CD4-positive, alpha-beta T cell (primary cell): ENCODE data around the gene ZNF799. TPM values are rescaled to one million over a fixed set of nuclear protein-coding genes. Genes with fewer than 3 reads are reported as not detected.

Source experiments
- ATAC-seq: fragments of 200-7000 bp; cut with Tn5 transposase; one replicate; pipeline ENCODE4 v1.10.0; 2022; ENCODE audit warnings: mild to moderate bottlenecking; ENCODE audit not compliant: poor library complexity
- CTCF ChIA-PET: fragments of 350-600 bp; sonication (Branson Sonifier 250); formaldehyde crosslinking; loops from one replicate; lab custom pipeline; 2021; ENCODE audit warnings: antibody characterized with exemption, inconsistent platforms; lab: Charles Lee
- POLR2A ChIA-PET: fragments of 350-600 bp; sonication (Branson Sonifier 250); formaldehyde crosslinking; loops from one replicate; lab custom pipeline; 2021; ENCODE audit warnings: antibody characterized with exemption, inconsistent platforms; lab: Charles Lee
- DNase-seq, 14 experiments: peaks; one replicate each; pipeline ENCODE4 v3.0.0-alpha.2; 2013 to 2020; ENCODE audit warnings: mixed read lengths in 2 of 14
- H3K27ac ChIP-seq, 2 donors: one replicate each; pipeline versions ENCODE4 v1.5.1 to v1.7.0; 2013; ENCODE audit warnings: low read length in 2 of 2, low read depth in 1 of 2, mild to moderate bottlenecking in 1 of 2
- H3K27me3 ChIP-seq, 2 experiments: 1 replicate in 1 of 2; 2 replicates in 1 of 2; pipeline versions ENCODE4 v1.6.1 to v1.7.0; 2013; ENCODE audit warnings: low read length in 2 of 2, control low read depth in 1 of 2, mild to moderate bottlenecking in 1 of 2, moderate library complexity in 1 of 2; ENCODE audit not compliant: insufficient read depth in 2 of 2, control insufficient read depth in 1 of 2
- H3K36me3 ChIP-seq: one replicate; pipeline ENCODE4 v1.6.1; 2013; ENCODE audit warnings: low read length, control low read depth; ENCODE audit not compliant: insufficient read depth
- H3K4me1 ChIP-seq: one replicate; pipeline ENCODE4 v1.6.1; 2013; ENCODE audit warnings: low read length, control low read depth; ENCODE audit not compliant: insufficient read depth
- H3K4me3 ChIP-seq: one replicate; pipeline ENCODE4 v1.5.1; 2013; ENCODE audit warnings: mild to moderate bottlenecking, low read length, moderate library complexity
- H3K9me3 ChIP-seq, 2 experiments: 1 replicate in 1 of 2; 2 replicates in 1 of 2; pipeline versions ENCODE4 v1.6.1 to v1.7.0; 2013; ENCODE audit warnings: low read length in 2 of 2, mild to moderate bottlenecking in 2 of 2, control low read depth in 1 of 2, moderate library complexity in 1 of 2; ENCODE audit not compliant: control insufficient read depth in 1 of 2, insufficient read depth in 1 of 2
- H3K27ac Mint-ChIP-seq: one replicate; pipeline ENCODE4 v1.8.0; 2020; ENCODE audit warnings: mixed read lengths
- H3K27me3 Mint-ChIP-seq: one replicate; pipeline ENCODE4 v1.8.0; 2021; ENCODE audit warnings: mixed read lengths
- H3K36me3 Mint-ChIP-seq: one replicate; pipeline ENCODE4 v1.8.0; 2021; ENCODE audit warnings: low read depth, mixed read lengths
- H3K4me1 Mint-ChIP-seq: one replicate; pipeline ENCODE4 v1.8.0; 2021; ENCODE audit warnings: low read depth, mixed read lengths
- H3K4me3 Mint-ChIP-seq: one replicate; pipeline ENCODE4 v1.8.0; 2020; ENCODE audit warnings: mild to moderate bottlenecking, mixed read lengths
- H3K9me3 Mint-ChIP-seq: one replicate; pipeline ENCODE4 v1.8.0; 2020; ENCODE audit warnings: mixed read lengths
- CTCF ChIP-seq: fragments of 200-600 bp; IDR thresholded peaks from one replicate; pipeline ENCODE4 v1.8.0; 2022; ENCODE audit warnings: antibody characterized with exemption, mild to moderate bottlenecking
- intact Hi-C, 2 experiments: fragments of 100-400 bp; cut with DNase I in 1 of 2; cut with micrococcal nuclease in 1 of 2; formaldehyde crosslinking; loops; one replicate each; pipeline versions ENCODE4 v1.15.1 to v1.9.0; 2023 to 2025; cut with DNase I, micrococcal nuclease
- polyA plus RNA-seq, 2 donors: library from polyadenylated mRNA; unstranded; fragments of 120-200 nt; gene quantifications; one replicate each; pipeline ENCODE4 v1.2.1, GENCODE V29; 2013
- total RNA-seq, 174 experiments: library from RNA in 2 of 174; stranded (reverse) in 2 of 174; gene quantifications; one replicate each; pipeline ENCODE4 v1.2.3 and lab custom pipeline; 2021 to 2026

ZNF799 gene
- total RNA-seq: 1 to 10 TPM; 1.1 to 1.6 TPM
- 3.7 TPM for polyA plus RNA-seq (2013, experiment 1 of 2)
- polyA plus RNA-seq (2013, experiment 2 of 2): 4.4 TPM
- 2.3 to 20.6 (median 7.3) reads per million in 172 experiments for total RNA-seq (lab: John Stamatoyannopoulos, UW)

- peaks cover 9% of the 10 kb centered on the region for H3K4me1 ChIP-seq
- no peaks in the 10 kb centered on the region for H3K9me3 ChIP-seq
- H3K4me3 ChIP-seq: peak within 1 kb of the TSS; percentile 95
- no peaks in the 10 kb centered on the region for H3K27me3 Mint-ChIP-seq
- ATAC-seq: peak; percentile 92
- CTCF ChIA-PET: interaction anchor here (0.7 kb wide), 1 partner anchor 37 kb away, joined by 3 read pairs; no protein-coding TSS in a partner anchor
- H3K27ac Mint-ChIP-seq: peak within 1 kb of the TSS; percentile 81
- intact Hi-C loops: loop anchor here in 1 of 2 experiments (5.0 kb wide), 1 partner anchor 41 kb away; the partner anchor contains the start of gene ZNF443
- H3K9me3 Mint-ChIP-seq: peaks cover 3% of the 10 kb centered on the region
- peak; percentile 54 to 90 (median 75) for DNase-seq
- H3K4me1 Mint-ChIP-seq: peaks cover 27% of the 10 kb centered on the region
- H3K36me3 Mint-ChIP-seq: peaks cover 30% of the 10 kb centered on the region
- no peak for TF ChIP-seq CTCF
- no peak within 1 kb of the TSS for H3K27ac ChIP-seq
- no peaks in the 10 kb centered on the region for H3K36me3 ChIP-seq
- POLR2A ChIA-PET: interaction anchor here (1.0 to 2.2 kb wide), 5 partner anchors 35 to 106 kb away, joined by 3 to 12 read pairs (median 4); partner anchors contain the start of genes ZNF44, ZNF442, ZNF443 and ZNF563
- no peaks in the 10 kb centered on the region for H3K27me3 ChIP-seq
- peak within 1 kb of the TSS; percentile 93 for H3K4me3 Mint-ChIP-seq
Measured at GRCh38 chr19:12400633-12401502, at the start of gene ZNF799. Gene ZNF799, minus strand, starts transcription at chr19:12401271. Its CDS starts 201 bp downstream, at chr19:12401070.

GRCh38 chr19:12450844-12451243 is 49.8 kb upstream of the ZNF799 start:
- no peaks in the 10 kb centered on the region for H3K27me3 Mint-ChIP-seq
- H3K4me1 Mint-ChIP-seq: no peaks in the 10 kb centered on the region
- H3K27me3 ChIP-seq: no peaks in the 10 kb centered on the region
- no peak overlapping the region for H3K4me3 ChIP-seq
- DNase-seq (no peak), ATAC-seq (no peak)
- no peak overlapping the region for H3K27ac ChIP-seq
- H3K27ac Mint-ChIP-seq: no peak overlapping the region
- H3K9me3 ChIP-seq: peaks cover 18 to 24% of the 10 kb centered on the region in 2 experiments
- ChIA-PET CTCF (no interaction called here), POLR2A (no interaction called here)
- no peaks in the 10 kb centered on the region for H3K4me1 ChIP-seq
- H3K36me3 ChIP-seq: no peaks in the 10 kb centered on the region
- peaks cover 39% of the 10 kb centered on the region for H3K36me3 Mint-ChIP-seq
- intact Hi-C loops: no loop called here
- H3K4me3 Mint-ChIP-seq: no peak overlapping the region
- TF ChIP-seq CTCF: no peak
- peaks cover 17% of the 10 kb centered on the region for H3K9me3 Mint-ChIP-seq

- intact Hi-C loops: no loop called here
- H3K4me3 ChIP-seq: no peak overlapping the region
- no peak overlapping the region for H3K27ac ChIP-seq
- H3K27me3 ChIP-seq: no peaks in the 10 kb centered on the region
- Mint-ChIP-seq H3K27ac (no peak overlapping the region), H3K4me1 (no peaks in the 10 kb centered on the region), H3K4me3 (no peak overlapping the region), H3K9me3 (peaks cover 23% of the 10 kb centered on the region), H3K36me3 (peaks cover 31% of the 10 kb centered on the region), H3K27me3 (no peaks in the 10 kb centered on the region)
- CTCF ChIA-PET: no interaction called here
- DNase-seq (no peak), ATAC-seq (no peak)
- H3K4me1 ChIP-seq: no peaks in the 10 kb centered on the region
- peaks cover 16 to 34% of the 10 kb centered on the region in 2 experiments for H3K9me3 ChIP-seq
- POLR2A ChIA-PET: no interaction called here
- no peaks in the 10 kb centered on the region for H3K36me3 ChIP-seq
- no peak for TF ChIP-seq CTCF
Measured at GRCh38 chr19:12448808-12449207, 47.7 kb upstream of the ZNF799 start.
